CD14-positive monocyte (primary cell): ENCODE measurements around the gene RPS14. TPM values are rescaled to one million over a fixed set of nuclear protein-coding genes. Genes with fewer than 3 reads are reported as not detected.

Experiments used
- DNase-seq, 3 donors: peaks; one replicate each; pipeline ENCODE4 v3.0.0-alpha.2; 2011 to 2022
- H2AFZ ChIP-seq: 2 replicates; pipeline ENCODE4 v1.6.0; 2012; ENCODE audit warnings: mild to moderate bottlenecking, low read depth, low read length, inconsistent platforms; ENCODE audit not compliant: insufficient read depth, poor library complexity, severe bottlenecking
- H3K27ac ChIP-seq, 2 donors: 1 replicate in 1 of 2; 2 replicates in 1 of 2; pipeline ENCODE4 v1.5.1; 2012 to 2013; ENCODE audit warnings: low read length in 2 of 2, control low read depth in 1 of 2, inconsistent platforms in 1 of 2, low read depth in 1 of 2, mild to moderate bottlenecking in 1 of 2
- H3K27me3 ChIP-seq, 2 donors: one replicate each; pipeline versions ENCODE4 v1.6.0 to v1.6.1; 2011 to 2013; ENCODE audit warnings: low read length in 2 of 2; ENCODE audit not compliant: control insufficient read depth in 2 of 2, insufficient read depth in 2 of 2
- H3K36me3 ChIP-seq, 2 donors: replicated peaks in 1 of 2; 1 replicate in 1 of 2; 2 replicates in 1 of 2; pipeline versions ENCODE4 v1.5.1 to v1.6.1; 2012 to 2013; ENCODE audit warnings: low read length in 2 of 2, control low read depth in 1 of 2, inconsistent platforms in 1 of 2, mild to moderate bottlenecking in 1 of 2; ENCODE audit not compliant: insufficient read depth in 2 of 2, control insufficient read depth in 1 of 2
- H3K4me1 ChIP-seq, 2 donors: 1 replicate in 1 of 2; 2 replicates in 1 of 2; pipeline versions ENCODE4 v1.5.1 to v1.6.1; 2012 to 2013; ENCODE audit warnings: low read length in 2 of 2, control low read depth in 1 of 2, inconsistent platforms in 1 of 2, mild to moderate bottlenecking in 1 of 2, moderate library complexity in 1 of 2; ENCODE audit not compliant: insufficient read depth in 2 of 2, control insufficient read depth in 1 of 2
- H3K4me2 ChIP-seq: replicated peaks from 2 replicates; pipeline ENCODE3; 2012; ENCODE audit warnings: low read length, moderate library complexity, mild to moderate bottlenecking; ENCODE audit not compliant: poor library complexity, severe bottlenecking; ENCODE audit errors: extremely low read depth
- H3K4me3 ChIP-seq, 3 experiments: fragments of 200-600 bp in 1 of 3; sonication (generic) in 1 of 3; replicated peaks in 1 of 3; 1 replicate in 2 of 3; 2 replicates in 1 of 3; pipeline ENCODE4 v1.5.1; 2011 to 2013; ENCODE audit warnings: low read length in 3 of 3, mild to moderate bottlenecking in 3 of 3, control low read depth in 2 of 3, low read depth in 2 of 3, inconsistent platforms in 1 of 3, moderate library complexity in 1 of 3
- H3K79me2 ChIP-seq: 2 replicates; pipeline ENCODE4 v1.6.0; 2012; ENCODE audit warnings: mild to moderate bottlenecking, control low read depth, inconsistent platforms, low read length, moderate library complexity; ENCODE audit not compliant: insufficient read depth
- H3K9ac ChIP-seq: 2 replicates; pipeline ENCODE4 v1.6.0; 2017; ENCODE audit warnings: low read length, mild to moderate bottlenecking; ENCODE audit not compliant: insufficient read depth, poor library complexity, severe bottlenecking
- H3K9me3 ChIP-seq, 2 donors: replicated peaks in 1 of 2; 1 replicate in 1 of 2; 2 replicates in 1 of 2; pipeline versions ENCODE4 v1.5.1 to v1.6.1; 2012 to 2013; ENCODE audit warnings: low read length in 2 of 2, control low read depth in 1 of 2; ENCODE audit not compliant: control insufficient read depth in 1 of 2, insufficient read depth in 1 of 2
- H4K20me1 ChIP-seq: 2 replicates; pipeline ENCODE4 v1.6.0; 2012; ENCODE audit warnings: mild to moderate bottlenecking, low read length, control low read depth, moderate library complexity; ENCODE audit not compliant: insufficient read depth
- H3K27ac Mint-ChIP-seq, 7 donors: one replicate each; pipeline ENCODE4 v1.8.0; 2020; ENCODE audit warnings: mild to moderate bottlenecking in 7 of 7, mixed read lengths in 7 of 7, moderate library complexity in 6 of 7, inconsistent platforms in 2 of 7
- H3K27me3 Mint-ChIP-seq, 3 donors: one replicate each; pipeline ENCODE4 v1.8.0; 2021 to 2022; ENCODE audit warnings: low read depth in 3 of 3, mild to moderate bottlenecking in 3 of 3, mixed read lengths in 3 of 3, moderate library complexity in 3 of 3, inconsistent platforms in 1 of 3
- H3K36me3 Mint-ChIP-seq, 2 donors: one replicate each; pipeline ENCODE4 v1.8.0; 2020; ENCODE audit warnings: mixed read lengths in 2 of 2, inconsistent platforms in 1 of 2, mild to moderate bottlenecking in 1 of 2
- H3K4me1 Mint-ChIP-seq: one replicate; pipeline ENCODE4 v1.8.0; 2020; ENCODE audit warnings: mild to moderate bottlenecking, mixed read lengths
- H3K4me3 Mint-ChIP-seq, 2 donors: one replicate each; pipeline ENCODE4 v1.8.0; 2020; ENCODE audit warnings: mild to moderate bottlenecking in 2 of 2, mixed read lengths in 2 of 2, moderate library complexity in 1 of 2
- H3K9me3 Mint-ChIP-seq, 7 donors: one replicate each; pipeline ENCODE4 v1.8.0; 2020 to 2022; ENCODE audit warnings: mixed read lengths in 7 of 7, mild to moderate bottlenecking in 6 of 7, moderate library complexity in 6 of 7, inconsistent platforms in 2 of 7
- WGBS: methylation state at CpG from one replicate; pipeline ENCODE4 v1.1.5; 2013; ENCODE audit warnings: missing lambda C conversion rate; ENCODE audit not compliant: insufficient coverage; 5-methylcytosine and 5-hydroxymethylcytosine counted together
- intact Hi-C, 2 donors: fragments of 100-400 bp; cut with micrococcal nuclease; formaldehyde crosslinking; loops; one replicate each; pipeline versions ENCODE4 v1.15.0 to v1.15.1; 2023
- polyA plus RNA-seq, 3 donors: library from polyadenylated mRNA; depleted of rRNA in 1 of 3; unstranded in 2 of 3; stranded (reverse) in 1 of 3; fragments of 300-500 nt in 2 of 3; fragments of >200 nt in 1 of 3; fragmentation: Illumina TruSeq in 2 of 3; gene quantifications; 1 replicate in 2 of 3; 2 replicates in 1 of 3; pipeline ENCODE4 v1.2.3, GENCODE V29; 2012 to 2021
- TF ChIP-seq, protein P1 (sequence below): fragments of 200-600 bp; IDR thresholded peaks from one replicate; pipeline ENCODE4 v1.8.0; 2022; ENCODE audit warnings: antibody characterized with exemption, mild to moderate bottlenecking

Gene RPS14
- polyA plus RNA-seq, 3 donors = 2,768 to 4,675 (median 3,499) TPM

DNA sequence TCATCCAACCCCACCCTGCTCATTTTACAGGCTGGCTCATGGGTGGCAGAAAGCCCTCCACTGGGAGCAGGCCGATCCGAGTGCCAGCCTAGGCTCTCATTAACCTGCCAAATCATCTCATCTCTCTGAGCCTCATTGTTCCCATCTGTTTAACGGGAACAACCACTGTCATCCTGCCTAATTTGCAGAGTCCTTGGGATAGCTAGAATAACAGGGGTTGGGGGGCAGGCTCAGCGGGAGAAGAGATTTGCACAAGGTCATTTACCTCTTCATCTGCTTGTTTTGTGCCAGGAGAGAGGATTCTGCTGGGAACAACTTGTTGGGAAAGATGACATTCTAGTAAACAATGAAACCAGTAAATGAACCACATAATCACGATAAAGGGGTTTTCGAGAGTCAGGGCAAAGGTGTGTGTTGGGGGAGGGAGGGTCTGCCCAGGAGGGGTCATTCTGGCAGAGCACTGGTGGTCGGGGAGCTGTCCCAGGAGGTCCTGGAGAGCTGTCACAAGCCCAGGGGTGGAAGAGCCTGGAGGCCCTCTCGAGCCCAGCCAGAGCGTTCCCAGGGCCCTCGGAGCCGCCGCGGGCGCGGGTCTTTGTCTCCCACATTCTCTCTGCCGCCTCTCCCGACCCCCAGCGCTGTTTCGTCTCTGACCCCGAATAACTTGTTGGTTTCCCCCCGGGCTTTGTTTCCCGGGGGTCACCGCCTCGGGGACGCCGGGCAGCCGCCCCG, 35.6 kb upstream of the RPS14 start:
- peak overlapping the region; percentile 59 to 96 (median 92) for H3K4me3 ChIP-seq
- WGBS = 10% methylated on average over 22 of the region's 28 CpGs
- DNase-seq = no peak

DNA sequence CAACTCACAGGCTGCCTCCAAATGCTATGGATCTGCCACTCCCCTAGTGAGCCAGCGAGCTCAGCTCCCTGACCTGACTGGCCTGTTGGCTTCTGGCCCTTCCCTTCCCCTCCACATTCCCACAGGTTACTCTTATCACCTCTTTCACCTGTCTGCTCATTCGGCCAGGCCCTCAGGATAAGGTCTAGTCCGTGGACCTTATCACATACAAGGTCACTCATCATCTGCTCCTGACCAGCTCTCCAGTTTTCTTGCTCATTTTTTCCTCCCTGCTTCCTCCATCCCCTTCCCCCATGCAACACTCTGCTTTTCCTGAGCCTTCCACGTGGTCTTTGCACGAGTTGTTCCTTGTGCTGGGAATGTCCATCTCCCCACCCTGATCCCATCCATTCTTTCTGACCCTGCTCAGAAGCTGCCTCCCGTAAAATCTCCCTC, 32.5 kb upstream of the RPS14 start:
- H3K27ac ChIP-seq = no peak overlapping the region
- peaks cover 27 to 37% of the 10 kb centered on the region in 2 donors for H3K4me1 ChIP-seq
- no peaks in the 10 kb centered on the region for H4K20me1 ChIP-seq
- no peak overlapping the region for H2AFZ ChIP-seq
- intact Hi-C loops = no loop called here
- peaks cover 0 to 4% of the 10 kb centered on the region in 2 donors for H3K36me3 Mint-ChIP-seq
- no peak overlapping the region for H3K4me3 ChIP-seq
- DNase-seq = no peak
- TF ChIP-seq, protein P1, sequence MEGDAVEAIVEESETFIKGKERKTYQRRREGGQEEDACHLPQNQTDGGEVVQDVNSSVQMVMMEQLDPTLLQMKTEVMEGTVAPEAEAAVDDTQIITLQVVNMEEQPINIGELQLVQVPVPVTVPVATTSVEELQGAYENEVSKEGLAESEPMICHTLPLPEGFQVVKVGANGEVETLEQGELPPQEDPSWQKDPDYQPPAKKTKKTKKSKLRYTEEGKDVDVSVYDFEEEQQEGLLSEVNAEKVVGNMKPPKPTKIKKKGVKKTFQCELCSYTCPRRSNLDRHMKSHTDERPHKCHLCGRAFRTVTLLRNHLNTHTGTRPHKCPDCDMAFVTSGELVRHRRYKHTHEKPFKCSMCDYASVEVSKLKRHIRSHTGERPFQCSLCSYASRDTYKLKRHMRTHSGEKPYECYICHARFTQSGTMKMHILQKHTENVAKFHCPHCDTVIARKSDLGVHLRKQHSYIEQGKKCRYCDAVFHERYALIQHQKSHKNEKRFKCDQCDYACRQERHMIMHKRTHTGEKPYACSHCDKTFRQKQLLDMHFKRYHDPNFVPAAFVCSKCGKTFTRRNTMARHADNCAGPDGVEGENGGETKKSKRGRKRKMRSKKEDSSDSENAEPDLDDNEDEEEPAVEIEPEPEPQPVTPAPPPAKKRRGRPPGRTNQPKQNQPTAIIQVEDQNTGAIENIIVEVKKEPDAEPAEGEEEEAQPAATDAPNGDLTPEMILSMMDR = no peak
- no peak overlapping the region for H3K4me2 ChIP-seq
- peak overlapping the region in 2 of 7 donors; percentile 10 to 32 for H3K27ac Mint-ChIP-seq
- no peak overlapping the region for H3K4me3 Mint-ChIP-seq
- no peaks in the 10 kb centered on the region for H3K27me3 ChIP-seq
- H3K79me2 ChIP-seq = peaks cover 16% of the 10 kb centered on the region
- H3K9ac ChIP-seq = no peak overlapping the region
- H3K4me1 Mint-ChIP-seq = peaks cover 42% of the 10 kb centered on the region
- 92% methylated on average over 5 of the region's 6 CpGs for WGBS
- H3K36me3 ChIP-seq = no peaks in the 10 kb centered on the region
- H3K9me3 ChIP-seq = no peaks in the 10 kb centered on the region
- H3K27me3 Mint-ChIP-seq = peaks cover 0 to 10% (median 3%) of the 10 kb centered on the region in 3 donors
- peaks cover 0 to 2% (median 0%) of the 10 kb centered on the region in 7 donors for H3K9me3 Mint-ChIP-seq

More for the DNA sequence above, 35.6 kb upstream of the RPS14 start:
- no peaks in the 10 kb centered on the region for H3K9me3 Mint-ChIP-seq
- H3K27ac Mint-ChIP-seq = peak overlapping the region; percentile 28 to 89 (median 72)
- H3K9ac ChIP-seq = peak overlapping the region; percentile 96
- H3K27me3 ChIP-seq = no peaks in the 10 kb centered on the region
- peaks cover 42 to 44% of the 10 kb centered on the region in 2 donors for H3K4me1 ChIP-seq
- H3K79me2 ChIP-seq = peaks cover 35% of the 10 kb centered on the region
- H3K27me3 Mint-ChIP-seq = peaks cover 0 to 8% (median 3%) of the 10 kb centered on the region in 3 donors
- peak overlapping the region; percentile 90 for H2AFZ ChIP-seq
- peak overlapping the region; percentile 96 for H3K4me2 ChIP-seq
- intact Hi-C loops = loop anchor here in 1 of 2 donors (5.0 kb wide), 1 partner anchor 38 kb away; the partner anchor contains the start of gene RPS14
- H3K4me1 Mint-ChIP-seq = peaks cover 49% of the 10 kb centered on the region
- H4K20me1 ChIP-seq = peaks cover 8% of the 10 kb centered on the region
- H3K9me3 ChIP-seq = no peaks in the 10 kb centered on the region
- no peaks in the 10 kb centered on the region for H3K36me3 ChIP-seq
- peak overlapping the region; percentile 77 to 84 for H3K4me3 Mint-ChIP-seq
- no peaks in the 10 kb centered on the region for H3K36me3 Mint-ChIP-seq
- H3K27ac ChIP-seq = peak overlapping the region; percentile 76 to 96
- TF ChIP-seq, protein P1 = no peak
